H1 (cell line): ENCODE results near the gene AFG1L. TPM values are rescaled to one million over a fixed set of nuclear protein-coding genes. Genes with fewer than 3 reads are reported as not detected.
A peak's percentile ranks its signal among the peaks of the same experiment; 100 is the strongest.

Experiments
- CTCF ChIA-PET: fragments of 300-600 bp; sonication (Branson Sonifier 250); formaldehyde crosslinking; loops from one replicate; lab custom pipeline; 2021; ENCODE audit not compliant: partially characterized antibody; lab: Charles Lee
- POLR2A ChIA-PET: fragments of 300-600 bp; sonication (Branson Sonifier 250); formaldehyde crosslinking; loops from one replicate; lab custom pipeline; 2021; ENCODE audit warnings: inconsistent platforms; ENCODE audit not compliant: partially characterized antibody; lab: Charles Lee
- DNase-seq, 2 experiments: peaks; one replicate each; pipeline versions ENCODE4 v3.0.0 to v3.0.0-alpha.2; 2010 to 2022; ENCODE audit warnings: low spot score in 2 of 2, low read depth in 1 of 2, mixed read lengths in 1 of 2
- FAIRE-seq: peaks from 2 replicates; lab custom pipeline; 2011; peaks lifted over from hg19 to GRCh38; lab: Jason Lieb, UNC
- H2AFZ ChIP-seq: 2 replicates; pipeline ENCODE4 v1.8.1; 2012; ENCODE audit warnings: low read length, inconsistent platforms
- H2AK5ac ChIP-seq: 2 replicates; pipeline ENCODE4 v1.6.1; 2013; ENCODE audit warnings: low read depth, low read length
- H2BK120ac ChIP-seq: replicated peaks from 2 replicates; pipeline ENCODE3; 2013; ENCODE audit warnings: low read depth, low read length, inconsistent platforms
- H2BK12ac ChIP-seq: 2 replicates; pipeline ENCODE4 v1.6.1; 2013; ENCODE audit warnings: low read depth, low read length
- H2BK15ac ChIP-seq: 2 replicates; pipeline ENCODE4 v1.6.1; 2013; ENCODE audit warnings: low read length
- H2BK20ac ChIP-seq: 2 replicates; pipeline ENCODE4 v1.6.1; 2013; ENCODE audit warnings: low read length
- H2BK5ac ChIP-seq: 2 replicates; pipeline ENCODE4 v1.6.1; 2013; ENCODE audit warnings: low read depth, low read length
- H3K14ac ChIP-seq: 2 replicates; pipeline ENCODE4 v1.6.1; 2013; ENCODE audit warnings: inconsistent platforms; ENCODE audit not compliant: insufficient read length
- H3K18ac ChIP-seq: 2 replicates; pipeline ENCODE4 v1.6.1; 2013; ENCODE audit warnings: low read length; ENCODE audit errors: extremely low read depth
- H3K23ac ChIP-seq: 2 replicates; pipeline ENCODE4 v1.6.1; 2013; ENCODE audit warnings: inconsistent platforms; ENCODE audit not compliant: insufficient read length
- H3K23me2 ChIP-seq: 2 replicates; pipeline ENCODE4 v1.6.1; 2013; ENCODE audit warnings: low read depth, low read length
- H3K27ac ChIP-seq: 2 replicates; pipeline ENCODE4 v1.6.1; 2011; ENCODE audit warnings: low read depth, low read length, inconsistent platforms
- H3K27me3 ChIP-seq, 4 experiments: replicated peaks in 1 of 4; 1 replicate in 1 of 4; 2 replicates in 3 of 4; pipeline versions ENCODE4 v1.6.1 to v1.8.1; 2011 to 2013; ENCODE audit warnings: low read length in 3 of 4, mild to moderate bottlenecking in 3 of 4, inconsistent platforms in 2 of 4, mixed read lengths in 2 of 4, moderate library complexity in 1 of 4; ENCODE audit not compliant: control insufficient read depth in 3 of 4, insufficient read depth in 3 of 4; ENCODE audit errors: extremely low read depth in 1 of 4
- H3K36me3 ChIP-seq, 4 experiments: 2 replicates each; pipeline versions ENCODE4 v1.6.1 to v1.8.1; 2011 to 2013; ENCODE audit warnings: mild to moderate bottlenecking in 4 of 4, low read length in 3 of 4, moderate library complexity in 2 of 4, control low read depth in 1 of 4, inconsistent platforms in 1 of 4; ENCODE audit not compliant: insufficient read depth in 4 of 4, control insufficient read depth in 2 of 4
- H3K4ac ChIP-seq: replicated peaks from 2 replicates; pipeline ENCODE3; 2013; ENCODE audit warnings: low read length, low read depth, mixed read lengths, inconsistent platforms; ENCODE audit not compliant: insufficient read length
- H3K4me1 ChIP-seq, 4 experiments: replicated peaks in 1 of 4; 1 replicate in 1 of 4; 2 replicates in 3 of 4; pipeline versions ENCODE4 v1.6.1 to v1.8.1; 2011 to 2013; ENCODE audit warnings: low read length in 3 of 4, inconsistent platforms in 2 of 4, mixed read lengths in 1 of 4; ENCODE audit not compliant: insufficient read depth in 4 of 4, control insufficient read depth in 3 of 4
- H3K4me2 ChIP-seq, 2 experiments: 2 replicates each; pipeline versions ENCODE4 v1.6.1 to v1.8.1; 2011 to 2013; ENCODE audit warnings: low read depth in 2 of 2, low read length in 2 of 2, control low read depth in 1 of 2, inconsistent platforms in 1 of 2, mild to moderate bottlenecking in 1 of 2; ENCODE audit not compliant: insufficient read depth in 1 of 2
- H3K4me3 ChIP-seq, 4 experiments: fragments of 200-600, 300-600 bp in 1 of 4; sonication (generic), shearing (Covaris generic), sonication (Bioruptor Twin) in 1 of 4; 2 replicates each; pipeline versions ENCODE4 v1.5.1 to v1.8.1; 2011 to 2016; ENCODE audit warnings: low read length in 4 of 4, low read depth in 3 of 4, control low read depth in 2 of 4, inconsistent platforms in 2 of 4, mild to moderate bottlenecking in 2 of 4, mixed read lengths in 1 of 4, moderate library complexity in 1 of 4; ENCODE audit not compliant: insufficient read depth in 2 of 4; ENCODE audit errors: extremely low read depth in 1 of 4
- H3K56ac ChIP-seq: replicated peaks from 2 replicates; pipeline ENCODE3; 2013; ENCODE audit warnings: low read depth, mild to moderate bottlenecking, mixed read lengths, low read length, inconsistent platforms; ENCODE audit not compliant: insufficient read length
- H3K79me1 ChIP-seq: 2 replicates; pipeline ENCODE4 v1.6.1; 2013; ENCODE audit warnings: low read depth, low read length, control low read depth
- H3K79me2 ChIP-seq, 2 experiments: 2 replicates each; pipeline versions ENCODE4 v1.6.1 to v1.8.1; 2012 to 2013; ENCODE audit warnings: low read length in 2 of 2, mild to moderate bottlenecking in 2 of 2, inconsistent platforms in 1 of 2; ENCODE audit not compliant: insufficient read depth in 2 of 2, control insufficient read depth in 1 of 2
- H3K9ac ChIP-seq, 4 experiments: replicated peaks in 1 of 4; 1 replicate in 1 of 4; 2 replicates in 3 of 4; pipeline versions ENCODE4 v1.6.1 to v1.8.1; 2011 to 2013; ENCODE audit warnings: low read depth in 3 of 4, low read length in 3 of 4, control low read depth in 2 of 4, mild to moderate bottlenecking in 2 of 4, moderate library complexity in 2 of 4, inconsistent platforms in 1 of 4; ENCODE audit errors: extremely low read depth in 1 of 4
- H3K9me3 ChIP-seq, 2 experiments: 2 replicates each; pipeline versions ENCODE4 v1.6.1 to v1.8.1; 2012 to 2013; ENCODE audit warnings: mild to moderate bottlenecking in 2 of 2, moderate library complexity in 2 of 2, control low read depth in 1 of 2, inconsistent platforms in 1 of 2, low read depth in 1 of 2, low read length in 1 of 2, mixed read lengths in 1 of 2; ENCODE audit not compliant: insufficient read depth in 2 of 2
- H4K20me1 ChIP-seq, 2 experiments: replicated peaks in 1 of 2; 2 replicates each; pipeline versions ENCODE3 to v1.8.1; 2011 to 2013; ENCODE audit warnings: inconsistent platforms in 2 of 2, low read length in 2 of 2, mild to moderate bottlenecking in 1 of 2; ENCODE audit not compliant: insufficient read depth in 2 of 2, control insufficient read depth in 1 of 2
- H4K5ac ChIP-seq: 2 replicates; pipeline ENCODE4 v1.6.1; 2013; ENCODE audit warnings: low read length, low read depth, mixed read lengths, inconsistent platforms; ENCODE audit not compliant: insufficient read length
- H4K8ac ChIP-seq: 2 replicates; pipeline ENCODE4 v1.8.0; 2013; ENCODE audit warnings: mild to moderate bottlenecking, moderate library complexity, low read length, inconsistent platforms; ENCODE audit not compliant: insufficient read depth; ENCODE audit errors: extremely low read depth
- H4K91ac ChIP-seq: replicated peaks from 2 replicates; pipeline ENCODE3; 2013; ENCODE audit warnings: low read length, mixed read lengths, inconsistent platforms; ENCODE audit not compliant: insufficient read length
- BRCA1 ChIP-seq: IDR thresholded peaks from 2 replicates; pipeline ENCODE4 v1.6.1; 2012; ENCODE audit warnings: low read depth, low read length, improper control_type of control experiment
- RAD21 ChIP-seq, 2 experiments: IDR thresholded peaks in 1 of 2; conservative IDR thresholded peaks in 1 of 2; 2 replicates each; pipeline ENCODE4 v1.6.1; 2011; ENCODE audit warnings: low read depth in 2 of 2, low read length in 2 of 2, improper control_type of control experiment in 1 of 2, inconsistent platforms in 1 of 2, mild to moderate bottlenecking in 1 of 2, moderate library complexity in 1 of 2
- polyA plus RNA-seq, 7 experiments: library from polyadenylated mRNA; depleted of rRNA in 3 of 7; stranded (reverse) in 5 of 7; unstranded in 2 of 7; fragments of >200 nt in 5 of 7; fragments of 200-250 nt in 2 of 7; gene quantifications; 1 replicate in 5 of 7; 2 replicates in 1 of 7; 4 replicates in 1 of 7; pipeline versions ENCODE4 v1.2.1 to v1.2.3, GENCODE V29; 2011 to 2013; ENCODE audit warnings: missing spikeins in 2 of 7, mixed read lengths in 2 of 7
- total RNA-seq: library from RNA; stranded (reverse); fragmentation: NEBNext Ultra II Directional; extraction: Animal tissue kit (Norgen Biotek cat#: 25700); gene quantifications from 2 replicates; pipeline ENCODE4 v1.2.1, GENCODE V29; 2021
- TF ChIP-seq, protein P1 (sequence below), 3 experiments: IDR thresholded peaks; 1 replicate in 2 of 3; 2 replicates in 1 of 3; pipeline versions ENCODE4 v1.5.1 to v1.6.1; 2011; ENCODE audit warnings: low read length in 3 of 3, mild to moderate bottlenecking in 3 of 3, inconsistent platforms in 2 of 3, low read depth in 1 of 3, moderate library complexity in 1 of 3; ENCODE audit not compliant: insufficient read depth in 1 of 3; ENCODE audit errors: control extremely low read depth in 1 of 3

Gene AFG1L
- total and polyA plus RNA-seq, 2 of the 8 experiments (the other 6 are each of a cell fraction or from before 2014, with no cell fraction given) = 0.98 to 5.7 TPM

DNA sequence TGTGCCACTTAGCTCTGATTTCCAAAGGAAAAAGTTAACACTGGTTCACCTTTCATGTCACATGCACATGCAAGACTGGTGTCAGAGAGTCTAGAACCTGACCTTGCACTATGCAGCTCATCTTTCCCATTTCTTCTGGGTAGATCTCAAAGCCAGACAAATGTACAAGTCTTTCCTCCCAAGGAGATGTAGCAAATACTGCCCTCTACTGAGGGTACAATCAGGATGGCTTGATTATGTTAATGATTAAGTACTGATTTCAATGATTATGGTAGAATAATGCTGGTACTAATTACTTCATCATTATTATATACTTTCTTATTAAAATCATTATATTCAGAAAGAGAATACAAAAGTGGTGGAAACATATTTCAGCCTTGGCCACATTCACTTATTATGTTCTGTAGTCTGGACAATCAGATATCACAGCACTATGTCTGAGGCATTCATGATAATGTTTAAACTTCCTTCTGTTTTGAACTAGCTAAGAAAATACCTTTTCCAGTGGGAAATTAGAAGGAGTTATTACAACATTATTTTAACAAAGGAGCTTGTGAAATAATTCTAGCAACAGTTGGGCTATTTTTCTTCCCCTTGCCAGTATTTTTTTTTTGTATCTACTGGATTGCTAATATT, 197.4 kb downstream of the AFG1L start:
- H3K4me3 ChIP-seq = no peak overlapping the region
- no peaks in the 10 kb centered on the region for H4K20me1 ChIP-seq
- H3K9ac ChIP-seq = no peak overlapping the region
- H3K4ac ChIP-seq = no peak overlapping the region
- H3K79me2 ChIP-seq = no peaks in the 10 kb centered on the region
- no peak overlapping the region for H2AK5ac ChIP-seq
- H3K27ac ChIP-seq = no peak overlapping the region
- no peak overlapping the region for H3K4me2 ChIP-seq
- FAIRE-seq = peak; percentile 76
- H2BK120ac ChIP-seq = no peak overlapping the region
- no peak overlapping the region for H2BK5ac ChIP-seq
- no peaks in the 10 kb centered on the region for H3K36me3 ChIP-seq
- H3K27me3 ChIP-seq = no peaks in the 10 kb centered on the region
- TF ChIP-seq RAD21 (IDR thresholded peaks at IDR 0.05 in 1 of 2, conservative IDR thresholded peaks at IDR 0.05 in 1 of 2; ENCODE audit: low read depth in 2 of 2, low read length in 2 of 2) (peak; percentile 68 to 70), BRCA1 (no peak)
- TF ChIP-seq, protein P1, sequence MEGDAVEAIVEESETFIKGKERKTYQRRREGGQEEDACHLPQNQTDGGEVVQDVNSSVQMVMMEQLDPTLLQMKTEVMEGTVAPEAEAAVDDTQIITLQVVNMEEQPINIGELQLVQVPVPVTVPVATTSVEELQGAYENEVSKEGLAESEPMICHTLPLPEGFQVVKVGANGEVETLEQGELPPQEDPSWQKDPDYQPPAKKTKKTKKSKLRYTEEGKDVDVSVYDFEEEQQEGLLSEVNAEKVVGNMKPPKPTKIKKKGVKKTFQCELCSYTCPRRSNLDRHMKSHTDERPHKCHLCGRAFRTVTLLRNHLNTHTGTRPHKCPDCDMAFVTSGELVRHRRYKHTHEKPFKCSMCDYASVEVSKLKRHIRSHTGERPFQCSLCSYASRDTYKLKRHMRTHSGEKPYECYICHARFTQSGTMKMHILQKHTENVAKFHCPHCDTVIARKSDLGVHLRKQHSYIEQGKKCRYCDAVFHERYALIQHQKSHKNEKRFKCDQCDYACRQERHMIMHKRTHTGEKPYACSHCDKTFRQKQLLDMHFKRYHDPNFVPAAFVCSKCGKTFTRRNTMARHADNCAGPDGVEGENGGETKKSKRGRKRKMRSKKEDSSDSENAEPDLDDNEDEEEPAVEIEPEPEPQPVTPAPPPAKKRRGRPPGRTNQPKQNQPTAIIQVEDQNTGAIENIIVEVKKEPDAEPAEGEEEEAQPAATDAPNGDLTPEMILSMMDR (IDR thresholded peaks at IDR 0.05; ENCODE audit: control extremely low read depth in 1 of 3, insufficient read depth in 1 of 3, low read depth in 1 of 3, low read length in 3 of 3) = peak in 2 of 3 experiments; percentile 39 to 61; a peak in 2 of 4 replicates
- H4K91ac ChIP-seq = no peak overlapping the region
- no peak overlapping the region for H3K14ac ChIP-seq
- H3K23ac ChIP-seq = no peak overlapping the region
- ChIA-PET POLR2A (interaction anchor here (0.6 to 1.2 kb wide), 3 partner anchors 236 to 512 kb away, joined by 3 to 4 read pairs (median 3); no protein-coding TSS in a partner anchor), CTCF (interaction anchor here (0.5 to 5.0 kb wide), 64 partner anchors 8 to 516 kb away, joined by 3 to 53 read pairs (median 4); partner anchors contain the start of gene NR2E1)
- H2AFZ ChIP-seq = no peak overlapping the region
- no peak overlapping the region for H2BK20ac ChIP-seq
- no peak overlapping the region for H2BK15ac ChIP-seq
- H4K5ac ChIP-seq = no peak overlapping the region
- no peak overlapping the region for H2BK12ac ChIP-seq
- H3K18ac ChIP-seq = no peak overlapping the region
- H3K56ac ChIP-seq = no peak overlapping the region
- no peak overlapping the region for H4K8ac ChIP-seq
- no peaks in the 10 kb centered on the region for H3K4me1 ChIP-seq
- no peaks in the 10 kb centered on the region for H3K23me2 ChIP-seq
- H3K9me3 ChIP-seq = no peaks in the 10 kb centered on the region
- DNase-seq = no peak
- no peaks in the 10 kb centered on the region for H3K79me1 ChIP-seq
